GM23338 (cell line): ENCODE data around the gene OCIAD1. TPM values are rescaled to one million over a fixed set of nuclear protein-coding genes. Genes with fewer than 3 reads are reported as not detected.

Experiments used
- ATAC-seq: fragments of 200-7000 bp; cut with Tn5 transposase; 3 replicates; pipeline ENCODE4 v1.9.1; 2020
- DNase-seq: peaks from one replicate; pipeline ENCODE4 v3.0.0-alpha.2; 2015; ENCODE audit warnings: low spot score
- H2AFZ ChIP-seq: fragments of 200-600 bp; sonication (generic); 2 replicates; pipeline ENCODE4 v1.8.0; 2016; ENCODE audit warnings: antibody characterized with exemption, mild to moderate bottlenecking, moderate library complexity
- H3F3A ChIP-seq: fragments of 200-600 bp; sonication (generic); replicated peaks from 2 replicates; pipeline ENCODE4 v1.8.0; 2017; ENCODE audit warnings: antibody characterized with exemption, mixed run types, low read depth
- H3K27ac ChIP-seq: fragments of 200-600 bp; sonication (generic); 2 replicates; pipeline ENCODE4 v1.6.1; 2016; ENCODE audit warnings: low read depth
- H3K27me3 ChIP-seq: fragments of 200-600 bp; sonication (generic); 2 replicates; pipeline ENCODE4 v1.8.0; 2016; ENCODE audit warnings: mild to moderate bottlenecking, mixed run types, moderate library complexity; ENCODE audit not compliant: insufficient read depth
- H3K36me3 ChIP-seq: fragments of 200-600 bp; sonication (generic); 2 replicates; pipeline ENCODE4 v1.8.0; 2016; ENCODE audit warnings: mild to moderate bottlenecking; ENCODE audit not compliant: insufficient read depth
- H3K4me1 ChIP-seq: fragments of 200-600 bp; sonication (generic); 2 replicates; pipeline ENCODE4 v1.8.0; 2016; ENCODE audit warnings: mild to moderate bottlenecking, moderate library complexity; ENCODE audit not compliant: insufficient read depth
- H3K4me2 ChIP-seq: fragments of 200-600 bp; sonication (generic); 2 replicates; pipeline ENCODE4 v1.7.1; 2017; ENCODE audit warnings: mixed run types
- H3K4me3 ChIP-seq: fragments of 200-600 bp; sonication (generic); 2 replicates; pipeline ENCODE4 v1.6.1; 2016; ENCODE audit warnings: mixed run types
- H3K79me2 ChIP-seq: fragments of 200-600 bp; sonication (generic); replicated peaks from 2 replicates; pipeline ENCODE4 v1.8.0; 2017; ENCODE audit warnings: mild to moderate bottlenecking; ENCODE audit not compliant: insufficient read depth
- H3K9me2 ChIP-seq: fragments of 200-600 bp; sonication (generic); 2 replicates; pipeline ENCODE4 v1.8.0; 2017; ENCODE audit not compliant: insufficient read depth
- H4K20me1 ChIP-seq: fragments of 200-600 bp; sonication (generic); replicated peaks from 2 replicates; pipeline ENCODE4 v1.8.0; 2017; ENCODE audit warnings: mild to moderate bottlenecking; ENCODE audit not compliant: insufficient read depth
- H3K27ac Mint-ChIP-seq: 2 replicates; pipeline ENCODE4 v1.8.0; 2020; ENCODE audit warnings: inconsistent platforms, mild to moderate bottlenecking, moderate library complexity, mixed read lengths
- H3K27me3 Mint-ChIP-seq: 3 replicates; pipeline ENCODE4 v1.8.0; 2022; ENCODE audit warnings: low read depth, mild to moderate bottlenecking, moderate library complexity, mixed read lengths, inconsistent platforms; ENCODE audit not compliant: insufficient read depth, poor library complexity
- H3K36me3 Mint-ChIP-seq: 3 replicates; pipeline ENCODE4 v1.8.0; 2021; ENCODE audit warnings: low read depth, mild to moderate bottlenecking, inconsistent platforms, moderate library complexity, mixed read lengths
- H3K4me1 Mint-ChIP-seq: 3 replicates; pipeline ENCODE4 v1.8.0; 2020; ENCODE audit warnings: mild to moderate bottlenecking, inconsistent platforms, mixed read lengths
- H3K4me3 Mint-ChIP-seq: 3 replicates; pipeline ENCODE4 v1.8.0; 2021; ENCODE audit warnings: moderate library complexity, mild to moderate bottlenecking, inconsistent platforms, mixed read lengths
- H3K9me3 Mint-ChIP-seq: 3 replicates; pipeline ENCODE4 v1.8.0; 2020; ENCODE audit warnings: moderate library complexity, mild to moderate bottlenecking, inconsistent platforms, mixed read lengths
- CTCF ChIP-seq, 2 experiments: fragments of 200-600 bp in 1 of 2; sonication (generic) in 1 of 2; conservative IDR thresholded peaks; 2 replicates each; pipeline versions ENCODE4 v1.5.1 to v1.6.1; 2016 to 2017; ENCODE audit warnings: antibody characterized with exemption in 2 of 2, low read depth in 2 of 2, mild to moderate bottlenecking in 2 of 2, moderate library complexity in 1 of 2
- ETS1 ChIP-seq: IDR thresholded peaks from 2 replicates; pipeline ENCODE4 v1.6.1; 2016; ENCODE audit warnings: antibody characterized with exemption
- EZH2 ChIP-seq: fragments of 200-600 bp; sonication (generic); IDR thresholded peaks from one replicate; pipeline ENCODE4 v1.8.0; 2017; ENCODE audit warnings: antibody characterized with exemption, mild to moderate bottlenecking, low read depth; ENCODE audit not compliant: unreplicated experiment
- EZH2phosphoT487 ChIP-seq: fragments of 200-600 bp; sonication (generic); IDR thresholded peaks from one replicate; pipeline ENCODE4 v1.8.1; 2018; ENCODE audit warnings: antibody characterized with exemption; ENCODE audit not compliant: unreplicated experiment
- NANOG ChIP-seq: IDR thresholded peaks from 2 replicates; pipeline ENCODE4 v1.6.1; 2016; ENCODE audit warnings: antibody characterized with exemption, borderline replicate concordance
- ZNF331 ChIP-seq: fragments of 250-450 bp; sonication (Bioruptor Pico); IDR thresholded peaks from 2 replicates; pipeline ENCODE4 v1.5.0; 2020; ENCODE audit warnings: low read depth, mild to moderate bottlenecking, moderate library complexity
- ZNF462 ChIP-seq: fragments of 250-450 bp; sonication (Bioruptor Pico); IDR thresholded peaks from 2 replicates; pipeline ENCODE4 v1.5.0; 2020; ENCODE audit warnings: mild to moderate bottlenecking, moderate library complexity
- polyA plus RNA-seq: library from polyadenylated mRNA; unstranded; fragments of >200 nt; fragmentation: Nextera tagmentation; extraction: Ambion mirVana; gene quantifications from 2 replicates; pipeline ENCODE4 v1.2.1, GENCODE V29; 2016
- total RNA-seq: library from RNA; depleted of rRNA; stranded (reverse); fragments of >200 nt; shearing (Covaris generic); gene quantifications from 2 replicates; pipeline ENCODE4 v1.2.3, GENCODE V29; 2014

Gene OCIAD1
- total and polyA plus RNA-seq, 2 experiments from 2014 or later: 125 to 190 TPM

DNA sequence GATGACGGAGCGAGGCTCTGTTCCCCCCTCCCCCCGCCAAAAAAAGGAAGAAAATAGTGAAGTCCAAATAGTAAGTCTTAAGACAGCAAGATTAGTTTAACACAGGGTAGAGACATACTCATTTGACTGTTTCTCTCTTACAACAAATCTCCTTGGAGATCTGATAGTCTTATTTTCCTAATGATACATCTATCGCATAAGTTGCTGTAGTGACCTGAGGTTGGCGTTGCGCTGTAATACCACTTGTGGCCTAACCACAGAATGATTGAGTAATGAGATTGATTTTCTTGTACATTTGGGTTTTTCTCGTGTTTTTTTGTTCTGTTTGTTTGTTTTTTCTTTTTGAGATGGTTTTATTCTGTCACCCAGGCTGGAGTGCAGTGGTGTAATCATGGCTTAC is 27.2 kb downstream of the OCIAD1 start (continued):
- TF ChIP-seq ZNF462 (no peak), NANOG (no peak), ZNF331 (no peak), CTCF (conservative IDR thresholded peaks at IDR 0.05; ENCODE audit: low read depth in 2 of 2) (no peak), ETS1 (no peak), EZH2 (no peak)

- no peak overlapping the region for H3K4me2 ChIP-seq
- H3F3A ChIP-seq: no peaks in the 10 kb centered on the region
- H3K4me3 Mint-ChIP-seq: no peak overlapping the region
- peaks cover 10% of the 10 kb centered on the region for H3K9me3 Mint-ChIP-seq
- no peaks in the 10 kb centered on the region for H4K20me1 ChIP-seq
- peaks cover 36% of the 10 kb centered on the region for H3K36me3 Mint-ChIP-seq
- peaks cover 3% of the 10 kb centered on the region for H3K27me3 Mint-ChIP-seq
- no peaks in the 10 kb centered on the region for H3K79me2 ChIP-seq
- no peak overlapping the region; the same call in 1 of the 2 replicates for H3K27ac Mint-ChIP-seq
- ATAC-seq (peak; percentile 29; the same call in 2 of the 3 replicates), DNase-seq (no peak)
- H3K27me3 ChIP-seq: no peaks in the 10 kb centered on the region
- no peaks in the 10 kb centered on the region for H3K4me1 ChIP-seq
- no peak overlapping the region for H3K27ac ChIP-seq
- H3K4me1 Mint-ChIP-seq: no peaks in the 10 kb centered on the region
- peaks cover 16% of the 10 kb centered on the region; the same call in 1 of the 2 replicates for H3K36me3 ChIP-seq
- no peak overlapping the region for H2AFZ ChIP-seq
- no peaks in the 10 kb centered on the region for H3K9me2 ChIP-seq
- no peak overlapping the region for H3K4me3 ChIP-seq
- no peak for TF ChIP-seq EZH2phosphoT487
- TF ChIP-seq ZNF462: no peak
- no peak for TF ChIP-seq ZNF331
Measured at GRCh38 chr4:48862038-48862437, 31.1 kb downstream of the OCIAD1 start.
